ENCODE measurements around the gene ZNF155.

DNA sequence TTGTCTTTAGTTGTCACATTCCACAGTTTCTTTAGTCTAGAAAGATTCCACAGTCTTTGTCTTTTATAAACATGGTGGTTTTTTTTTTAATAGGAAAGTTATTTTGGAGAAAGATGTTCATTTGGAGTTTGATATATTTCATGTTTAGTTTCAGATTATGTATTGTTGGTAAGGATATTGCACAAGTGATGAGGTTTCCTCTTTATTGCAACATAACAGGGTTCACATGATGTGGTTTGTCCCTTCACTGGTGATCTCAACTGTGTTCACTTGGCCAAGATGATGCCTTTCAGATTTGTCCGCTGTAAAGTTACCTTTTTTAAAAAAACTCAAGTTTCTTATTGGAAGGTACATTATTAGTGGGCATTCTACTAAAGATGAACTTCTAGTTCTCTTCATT, 22.0 kb downstream of the ZNF155 start:
- TF ChIP-seq, protein P1, sequence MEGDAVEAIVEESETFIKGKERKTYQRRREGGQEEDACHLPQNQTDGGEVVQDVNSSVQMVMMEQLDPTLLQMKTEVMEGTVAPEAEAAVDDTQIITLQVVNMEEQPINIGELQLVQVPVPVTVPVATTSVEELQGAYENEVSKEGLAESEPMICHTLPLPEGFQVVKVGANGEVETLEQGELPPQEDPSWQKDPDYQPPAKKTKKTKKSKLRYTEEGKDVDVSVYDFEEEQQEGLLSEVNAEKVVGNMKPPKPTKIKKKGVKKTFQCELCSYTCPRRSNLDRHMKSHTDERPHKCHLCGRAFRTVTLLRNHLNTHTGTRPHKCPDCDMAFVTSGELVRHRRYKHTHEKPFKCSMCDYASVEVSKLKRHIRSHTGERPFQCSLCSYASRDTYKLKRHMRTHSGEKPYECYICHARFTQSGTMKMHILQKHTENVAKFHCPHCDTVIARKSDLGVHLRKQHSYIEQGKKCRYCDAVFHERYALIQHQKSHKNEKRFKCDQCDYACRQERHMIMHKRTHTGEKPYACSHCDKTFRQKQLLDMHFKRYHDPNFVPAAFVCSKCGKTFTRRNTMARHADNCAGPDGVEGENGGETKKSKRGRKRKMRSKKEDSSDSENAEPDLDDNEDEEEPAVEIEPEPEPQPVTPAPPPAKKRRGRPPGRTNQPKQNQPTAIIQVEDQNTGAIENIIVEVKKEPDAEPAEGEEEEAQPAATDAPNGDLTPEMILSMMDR (IDR thresholded peaks at IDR 0.05): no peak
- TF ChIP-seq EP300 (IDR thresholded peaks at IDR 0.05): no peak

Measured in sigmoid colon (tissue), 4 donors.